HG03378 (cell line): ENCODE measurements around the gene TMEM74B.

Experiments used
- ATAC-seq: cut with Tn5 transposase; IDR thresholded peaks from one replicate; pipeline ENCODE4 v1.9.1; 2021; ENCODE audit warnings: mild to moderate bottlenecking, moderate library complexity; ENCODE audit not compliant: unreplicated experiment

TMEM74B gene

GRCh38 chr20:1206366-1207148 is 21.8 kb upstream of the TMEM74B start:
- ATAC-seq, result no peak

- ATAC-seq, result no peak
Observed at GRCh38 chr20:1205802-1206201, 21.0 kb upstream of the TMEM74B start.

GRCh38 chr20:1204576-1204975 is 19.8 kb upstream of the TMEM74B start:
- ATAC-seq, result no peak

- no peak for ATAC-seq
Observed at GRCh38 chr20:1204113-1204512, 19.3 kb upstream of the TMEM74B start.

GRCh38 chr20:1203630-1204029 is 18.8 kb upstream of the TMEM74B start:
- ATAC-seq, result no peak

GRCh38 chr20:1202762-1203504 is 18.2 kb upstream of the TMEM74B start, which contains the start of gene C20orf202:
Gene C20orf202, plus strand, starts transcription at chr20:1203454. Its CDS starts 132 bp downstream, at chr20:1203586.
- no peak for ATAC-seq

GRCh38 chr20:1199964-1200363 is 15.2 kb upstream of the TMEM74B start:
- no peak for ATAC-seq

GRCh38 chr20:1199212-1199873 is 14.6 kb upstream of the TMEM74B start:
- ATAC-seq, result no peak

GRCh38 chr20:1198751-1199150 is 14.0 kb upstream of the TMEM74B start:
- ATAC-seq, result no peak

- ATAC-seq, result no peak
Observed at GRCh38 chr20:1197801-1198200, 13.0 kb upstream of the TMEM74B start.

GRCh38 chr20:1196634-1197033 is 11.9 kb upstream of the TMEM74B start:
- no peak for ATAC-seq

GRCh38 chr20:1195226-1195625 is 10.4 kb upstream of the TMEM74B start:
- no peak for ATAC-seq

- ATAC-seq, result no peak
Observed at GRCh38 chr20:1191299-1191698, 6.5 kb upstream of the TMEM74B start.

GRCh38 chr20:1190847-1191246 is 6.1 kb upstream of the TMEM74B start:
- no peak for ATAC-seq

- no peak for ATAC-seq
Observed at GRCh38 chr20:1189827-1190226, 5.0 kb upstream of the TMEM74B start.

- ATAC-seq, result no peak
Observed at GRCh38 chr20:1188347-1188746, 3.6 kb upstream of the TMEM74B start.

- ATAC-seq, result no peak
Observed at GRCh38 chr20:1187605-1188171, 2.9 kb upstream of the TMEM74B start.

GRCh38 chr20:1186367-1186991 is 1.7 kb upstream of the TMEM74B start:
- ATAC-seq, result no peak

- no peak for ATAC-seq
Observed at GRCh38 chr20:1185790-1186334, 1.1 kb upstream of the TMEM74B start.

- no peak for ATAC-seq
Observed at GRCh38 chr20:1185316-1185741, 548 bp upstream of the TMEM74B start.

GRCh38 chr20:1184260-1184637 is 532 bp downstream of the TMEM74B start:
- ATAC-seq, result no peak
